Measurements from ENCODE around the gene PDE6B.
"Not testable (repeated sequence)": the region's sequence is repeated elsewhere in the genome, so short reads cannot be mapped to it uniquely, and the experiment has no call there.

Gene PDE6B

GRCh38 chr4:624705-625590 lies at the start of gene PDE6B:
PDE6B (plus strand) TSS chr4:625573; CDS start chr4:625627, 54 bp downstream.
- DNase-seq: no peak

DNA sequence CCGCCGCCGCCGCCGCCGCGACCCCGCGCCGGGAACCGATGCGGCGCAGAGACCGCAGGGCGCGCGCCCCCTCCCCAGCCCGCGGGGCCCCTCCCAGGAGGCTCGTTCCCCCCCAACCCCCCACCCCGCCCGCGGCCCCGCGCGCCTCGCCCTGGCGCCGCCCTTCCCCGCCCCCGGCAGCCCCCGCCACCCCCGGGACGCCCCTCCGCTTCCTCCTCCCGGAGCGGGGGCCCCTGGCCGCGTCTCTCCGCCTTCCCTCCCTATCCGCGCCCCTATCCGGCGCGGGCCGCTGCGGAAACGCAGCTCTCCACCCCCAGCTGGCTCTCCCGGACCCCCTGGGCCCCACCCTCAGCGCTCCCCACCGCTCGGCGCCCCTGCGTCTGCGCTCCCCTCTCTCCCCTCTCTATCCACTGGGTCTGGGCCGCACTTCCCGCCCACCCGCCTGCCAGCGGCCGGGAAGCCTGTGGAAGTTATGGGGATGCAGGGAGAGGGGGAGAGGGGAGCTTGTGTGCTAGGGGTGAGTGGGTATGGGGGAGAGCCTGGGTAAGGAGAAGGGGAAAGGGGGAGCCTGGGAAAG lies 49.0 kb upstream of the PDE6B start, which contains the start of gene TMEM271:
TSS of gene TMEM271 (minus strand) at position 51 of the 577 bp plus-strand sequence. CDS start 233 bp downstream, outside the sequence.
- no peak for DNase-seq

GRCh38 chr4:576991-577498 lies 48.3 kb upstream of the PDE6B start:
- no peak for DNase-seq

GRCh38 chr4:577499-578450 lies 47.6 kb upstream of the PDE6B start:
- no peak for DNase-seq

- no peak for DNase-seq
Measured at GRCh38 chr4:578451-579443, 46.6 kb upstream of the PDE6B start.

DNA sequence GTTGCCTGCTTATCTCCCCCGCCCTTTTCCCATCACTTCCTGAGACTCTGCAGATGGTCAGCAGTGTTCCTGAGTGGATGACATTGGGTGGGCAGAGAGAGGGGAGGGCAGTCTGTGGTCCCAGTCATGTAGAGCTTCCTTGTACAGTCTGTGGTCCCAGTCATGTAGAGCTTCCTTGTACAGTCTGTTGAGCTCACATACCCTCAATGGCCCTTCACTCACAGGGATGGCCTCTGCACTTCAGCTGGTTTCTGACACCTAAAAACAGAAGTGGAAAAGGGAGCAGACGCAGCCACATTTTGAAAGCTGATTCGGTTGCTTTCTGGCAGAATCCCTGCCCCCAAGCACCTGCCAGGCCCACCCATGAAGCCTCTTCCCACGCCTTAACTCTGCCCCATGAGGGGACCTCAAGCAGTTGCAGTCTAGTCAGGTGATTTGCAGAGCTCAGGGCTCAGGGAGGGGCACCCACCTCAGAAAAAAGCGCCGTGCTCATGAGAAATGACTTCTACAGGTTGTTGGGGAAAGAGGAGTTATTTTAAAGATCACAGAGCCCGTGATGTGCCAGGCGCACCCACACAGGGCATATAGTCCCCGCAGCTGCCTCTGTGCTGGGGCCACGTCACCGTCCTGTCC lies 45.7 kb upstream of the PDE6B start:
- DNase-seq: no peak

DNA sequence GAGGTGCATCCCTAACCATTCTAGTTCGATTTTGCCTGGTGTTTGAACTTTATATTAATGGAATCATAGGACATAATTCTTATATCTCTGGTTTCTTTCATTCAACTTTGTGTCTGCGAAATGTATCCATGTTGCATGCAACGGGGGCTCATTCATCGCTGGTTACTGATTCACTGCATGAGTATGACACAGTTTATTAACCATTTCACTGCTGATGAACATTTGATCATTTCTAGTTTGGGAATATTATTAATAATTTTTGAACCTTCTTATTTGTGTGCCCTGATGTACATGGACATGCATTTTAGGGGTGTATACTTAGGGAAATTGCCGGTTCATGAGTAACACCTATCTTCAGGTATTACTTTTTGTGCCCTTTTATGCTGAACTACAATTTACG lies 44.2 kb upstream of the PDE6B start:
- DNase-seq: no peak

DNA sequence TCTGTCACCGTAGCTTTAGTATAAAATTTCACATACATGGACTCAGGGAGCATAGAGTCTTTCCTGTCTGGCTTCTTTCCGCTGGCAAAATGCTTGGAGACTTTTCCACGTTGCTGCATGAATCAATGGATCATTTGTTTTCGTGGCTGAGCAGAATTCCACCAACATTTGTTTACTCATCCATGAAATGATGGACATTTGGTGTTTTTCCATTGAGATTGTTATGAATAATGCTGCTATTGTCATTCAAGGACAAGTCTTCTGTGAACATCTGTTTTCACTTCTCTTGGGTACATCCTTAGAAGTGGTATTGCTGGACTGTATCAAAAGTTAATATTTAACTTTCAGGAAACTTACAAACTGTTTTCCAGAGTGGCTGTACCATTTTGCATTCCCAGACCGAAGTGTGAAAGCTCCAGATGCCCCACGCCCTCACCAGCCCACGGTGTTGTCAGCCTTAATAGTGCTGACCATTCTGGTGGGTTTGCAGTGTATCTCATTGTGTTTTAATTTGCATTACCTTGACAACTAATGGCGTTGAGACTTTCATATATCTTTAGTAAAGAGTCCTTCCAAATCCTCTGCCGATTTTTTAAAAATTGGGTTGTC lies 43.5 kb upstream of the PDE6B start:
- no peak for DNase-seq

DNA sequence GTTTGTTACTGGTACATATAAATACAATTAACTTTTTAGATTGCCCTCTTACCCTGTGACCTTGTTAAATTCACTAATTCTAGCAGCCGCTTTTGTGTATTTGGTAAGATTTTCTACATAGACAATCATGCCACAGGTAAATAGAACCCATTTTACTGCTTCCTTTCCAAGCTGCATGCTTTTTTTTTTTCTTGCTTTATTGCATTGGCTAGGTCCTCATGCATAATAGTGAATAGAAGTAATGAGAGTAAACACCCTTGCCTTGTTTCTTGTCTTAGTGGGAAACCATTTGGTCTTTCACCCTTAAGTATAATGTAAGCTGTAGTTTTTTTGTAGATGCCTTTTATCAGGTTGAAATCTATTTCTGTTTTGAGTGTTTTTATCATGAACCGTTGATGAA lies 41.6 kb upstream of the PDE6B start:
- no peak for DNase-seq

DNA sequence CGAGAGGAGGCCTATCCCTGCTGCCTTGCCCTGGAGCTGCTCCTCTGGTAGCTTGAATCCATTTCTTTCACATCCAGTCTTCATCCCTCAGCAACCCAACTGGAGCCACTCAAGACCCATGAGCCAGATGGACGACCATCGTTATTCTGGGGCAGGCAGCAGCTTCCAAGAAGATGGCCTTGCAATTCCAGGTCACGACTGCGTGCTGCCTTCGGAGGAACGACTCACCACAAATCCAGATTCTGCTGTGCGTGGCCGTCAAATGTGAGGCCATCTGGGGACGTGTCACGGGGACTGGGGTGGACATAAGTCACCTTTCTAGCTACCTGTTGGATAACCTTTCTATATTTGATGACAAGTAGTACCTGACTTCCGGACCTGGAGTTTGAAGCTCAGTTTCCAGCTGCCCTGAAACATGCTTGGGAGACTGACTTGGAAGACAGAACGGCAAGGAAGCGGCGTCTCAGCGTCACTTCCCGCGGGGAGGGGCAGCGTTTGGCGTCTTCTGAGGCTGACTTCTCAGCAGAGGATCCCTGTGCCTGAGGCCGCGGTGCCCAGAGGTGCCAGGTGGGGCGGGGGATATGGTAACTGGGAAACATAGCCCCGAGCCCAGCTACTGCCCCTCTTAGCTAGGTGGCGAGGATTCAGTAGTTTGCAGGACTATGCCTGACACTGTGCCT lies 37.6 kb upstream of the PDE6B start:
- no peak for DNase-seq

- DNase-seq: no peak
Measured at GRCh38 chr4:588351-588849, 37.0 kb upstream of the PDE6B start.

DNA sequence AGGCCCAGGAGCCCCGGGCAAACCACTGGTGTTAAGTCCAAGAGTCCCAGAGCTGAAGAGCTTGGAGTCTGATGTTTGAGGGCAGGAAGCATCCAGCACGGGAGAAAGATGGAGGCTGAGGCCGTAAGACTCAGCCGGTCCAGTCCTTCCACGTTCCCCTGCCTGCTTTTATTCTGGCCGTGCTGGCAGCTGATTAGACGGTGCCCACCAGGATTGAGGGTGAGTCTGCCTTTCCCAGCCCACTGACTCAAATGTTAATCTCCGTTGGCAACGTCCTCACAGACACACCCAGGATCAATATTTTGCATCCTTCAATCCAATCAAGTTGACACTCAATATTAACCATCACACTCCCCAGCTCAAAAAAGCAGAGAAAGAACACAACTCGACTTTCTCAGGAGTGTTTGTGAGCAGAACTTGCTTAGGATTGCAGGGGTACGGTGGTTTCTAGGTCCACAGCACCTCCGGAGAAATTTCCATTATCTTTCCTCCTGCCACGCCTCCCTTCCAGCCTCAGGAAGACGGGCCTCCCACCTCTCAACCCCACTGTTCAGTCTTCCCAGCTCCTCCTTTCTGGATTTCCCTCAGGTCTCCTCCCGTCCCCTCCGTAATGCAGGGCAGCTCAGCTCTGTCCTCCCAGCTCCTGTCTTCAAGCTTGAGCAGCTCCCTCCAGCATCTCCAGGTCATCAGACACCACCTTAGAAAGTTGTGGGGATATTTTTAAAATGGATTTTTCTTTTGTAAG lies 36.0 kb upstream of the PDE6B start:
- DNase-seq: no peak

DNA sequence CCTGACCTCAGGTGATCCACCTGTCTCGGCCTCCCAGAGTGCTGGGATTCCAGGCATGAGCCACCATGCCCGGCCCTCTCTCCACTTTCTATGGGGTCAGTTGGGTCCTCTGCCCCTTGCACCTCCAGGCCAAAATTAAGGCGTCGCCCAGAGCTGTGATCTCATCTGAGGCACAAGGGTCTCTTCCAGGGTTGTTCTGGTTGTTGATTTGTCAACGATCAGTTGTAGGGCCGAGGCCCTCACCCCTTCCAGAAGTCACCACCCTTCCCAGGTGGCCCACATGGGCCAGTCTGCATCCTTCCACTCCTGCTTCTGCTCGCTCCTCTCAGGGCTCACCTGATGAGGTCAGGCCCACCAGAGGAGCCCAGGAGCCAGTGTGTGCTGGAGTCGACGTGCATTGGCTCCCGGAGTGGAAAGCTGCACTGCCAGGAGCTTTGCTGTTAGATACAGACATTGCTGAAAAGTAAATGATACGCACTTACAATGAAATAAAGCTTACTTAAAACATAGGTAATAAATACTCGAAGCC lies 35.0 kb upstream of the PDE6B start:
- no peak for DNase-seq

DNA sequence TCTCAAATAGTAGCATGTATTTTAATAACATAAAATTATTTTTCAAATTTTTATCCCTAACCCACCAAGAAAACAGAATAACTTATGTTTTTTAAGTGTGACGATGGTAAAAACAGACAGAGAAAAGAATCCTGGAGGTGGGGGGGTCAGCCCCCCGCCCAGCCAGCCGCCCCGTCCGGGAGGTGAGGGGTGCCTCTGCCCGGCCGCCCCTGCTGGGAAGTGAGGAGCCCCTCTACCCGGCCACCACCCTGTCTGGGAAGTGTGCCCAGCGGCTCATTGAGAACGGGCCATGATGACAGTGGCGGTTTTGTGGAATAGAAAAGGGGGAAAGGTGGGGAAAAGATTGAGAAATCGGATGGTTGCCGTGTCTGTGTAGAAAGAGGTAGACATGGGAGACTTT lies 33.2 kb upstream of the PDE6B start:
- DNase-seq: not testable (repeated sequence)

DNA sequence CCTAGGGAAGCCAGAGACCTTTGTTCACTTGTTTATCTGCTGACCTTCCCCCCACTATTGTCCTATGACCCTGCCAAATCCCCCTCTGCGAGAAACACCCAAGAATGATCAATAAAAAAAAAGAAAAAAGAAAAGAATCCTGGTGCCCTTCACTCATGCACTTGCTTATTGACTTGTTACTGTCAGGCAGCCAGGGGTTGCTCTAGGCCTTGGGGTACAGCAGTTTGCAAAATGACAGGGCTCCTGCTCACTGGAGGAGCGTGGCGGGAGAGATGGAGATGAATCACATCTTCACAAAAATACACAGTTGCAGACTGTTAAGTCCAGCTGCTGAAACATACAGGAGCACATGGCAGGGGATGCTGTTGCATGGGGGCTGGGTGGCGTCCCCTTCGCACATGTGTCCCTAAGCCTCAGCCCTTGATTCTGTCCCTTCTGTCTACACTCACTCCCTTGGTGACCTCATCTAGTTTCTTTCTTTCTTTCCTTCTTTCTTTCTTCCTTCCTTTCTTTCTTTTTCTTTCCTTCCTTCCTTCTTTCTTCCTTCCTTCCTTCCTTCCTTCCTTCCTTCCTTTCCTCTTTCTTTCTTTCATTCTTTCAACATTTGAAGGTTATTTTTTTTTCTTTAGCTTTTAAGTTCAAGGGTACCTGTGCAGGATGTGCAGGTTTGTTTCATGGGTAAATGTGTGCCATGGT lies 32.4 kb upstream of the PDE6B start:
- DNase-seq: no peak

DNA sequence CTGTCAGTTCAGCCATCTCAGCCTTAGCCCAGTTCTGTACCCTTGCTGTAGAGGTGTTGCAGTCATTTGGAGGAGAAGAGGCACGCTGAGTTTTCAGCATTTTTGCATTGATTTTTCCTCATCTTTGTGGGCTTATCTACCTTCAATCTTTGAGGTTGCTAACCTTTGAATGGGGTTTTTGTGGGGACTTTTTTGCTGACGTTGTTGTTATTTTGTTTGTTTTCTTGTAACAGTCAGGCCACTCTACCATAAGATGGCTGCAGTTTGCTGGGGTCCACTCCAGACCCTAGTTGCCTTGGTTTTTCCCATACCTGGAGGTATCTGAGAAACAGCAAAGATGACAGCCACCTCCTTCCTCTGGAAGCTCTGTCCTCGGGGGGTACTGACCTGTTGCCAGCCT lies 26.4 kb upstream of the PDE6B start:
- no peak for DNase-seq

DNA sequence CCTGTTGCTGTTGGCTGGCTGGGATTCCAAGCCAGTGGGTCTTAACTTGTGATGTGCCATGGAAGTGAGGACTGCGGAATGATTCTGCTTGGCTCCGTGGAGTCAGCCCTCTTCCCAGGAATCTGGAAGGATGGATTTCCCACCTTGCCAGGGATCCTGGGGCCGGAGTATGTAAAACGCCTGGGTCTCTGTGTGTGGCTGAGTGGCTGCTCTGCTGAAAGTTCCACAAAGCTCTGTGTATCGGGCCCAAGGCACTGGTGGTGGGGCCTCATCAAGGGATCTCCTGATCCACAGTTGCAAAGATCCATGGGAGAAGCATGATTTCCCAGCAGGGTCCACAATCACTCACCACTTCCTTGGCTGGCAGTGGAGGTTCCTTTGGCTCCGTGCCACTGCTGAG lies 25.2 kb upstream of the PDE6B start:
- no peak for DNase-seq

GRCh38 chr4:600850-601515 lies 24.4 kb upstream of the PDE6B start:
- DNase-seq: no peak

Measured in DMS79 (cell line).